Choroid plexus epithelial cell (primary cell): ENCODE measurements around the gene CDK19.
"Not testable (repeated sequence)": the region's sequence is repeated elsewhere in the genome, so short reads cannot be mapped to it uniquely, and the experiment has no call there.

Experiments used
- DNase-seq: peaks from one replicate; pipeline ENCODE4 v3.0.0-alpha.2; 2010; ENCODE audit warnings: low read depth
- H3K4me3 ChIP-seq: 2 replicates; pipeline ENCODE4 v1.5.1; 2011; ENCODE audit warnings: low read depth, mild to moderate bottlenecking, control low read depth, low read length, moderate library complexity
- TF ChIP-seq, protein P1 (sequence below): conservative IDR thresholded peaks from 2 replicates; pipeline ENCODE4 v1.5.1; 2011; ENCODE audit warnings: low read depth, mild to moderate bottlenecking, control low read depth, inconsistent platforms, low read length, moderate library complexity

Gene CDK19

DNA sequence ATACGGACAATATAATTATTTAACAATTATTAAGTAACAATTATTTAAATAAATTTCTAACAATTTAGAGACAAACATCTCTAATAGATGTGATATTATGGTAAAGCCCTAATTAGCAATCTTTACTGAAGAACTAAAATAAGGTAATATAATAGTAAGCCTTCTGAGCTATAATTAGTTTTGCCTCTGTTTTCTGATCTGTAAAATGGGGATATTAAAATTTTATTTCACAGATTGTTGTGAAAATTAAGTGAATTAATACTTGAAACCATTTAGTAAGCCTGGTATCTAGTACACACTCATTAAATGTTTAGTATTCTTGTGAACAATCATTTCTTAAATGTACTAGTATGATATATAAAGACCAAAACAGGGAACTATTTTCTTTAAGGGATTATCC lies 70.3 kb downstream of the CDK19 start:
- no peak for DNase-seq
- no peak overlapping the region for H3K4me3 ChIP-seq
- TF ChIP-seq, protein P1, sequence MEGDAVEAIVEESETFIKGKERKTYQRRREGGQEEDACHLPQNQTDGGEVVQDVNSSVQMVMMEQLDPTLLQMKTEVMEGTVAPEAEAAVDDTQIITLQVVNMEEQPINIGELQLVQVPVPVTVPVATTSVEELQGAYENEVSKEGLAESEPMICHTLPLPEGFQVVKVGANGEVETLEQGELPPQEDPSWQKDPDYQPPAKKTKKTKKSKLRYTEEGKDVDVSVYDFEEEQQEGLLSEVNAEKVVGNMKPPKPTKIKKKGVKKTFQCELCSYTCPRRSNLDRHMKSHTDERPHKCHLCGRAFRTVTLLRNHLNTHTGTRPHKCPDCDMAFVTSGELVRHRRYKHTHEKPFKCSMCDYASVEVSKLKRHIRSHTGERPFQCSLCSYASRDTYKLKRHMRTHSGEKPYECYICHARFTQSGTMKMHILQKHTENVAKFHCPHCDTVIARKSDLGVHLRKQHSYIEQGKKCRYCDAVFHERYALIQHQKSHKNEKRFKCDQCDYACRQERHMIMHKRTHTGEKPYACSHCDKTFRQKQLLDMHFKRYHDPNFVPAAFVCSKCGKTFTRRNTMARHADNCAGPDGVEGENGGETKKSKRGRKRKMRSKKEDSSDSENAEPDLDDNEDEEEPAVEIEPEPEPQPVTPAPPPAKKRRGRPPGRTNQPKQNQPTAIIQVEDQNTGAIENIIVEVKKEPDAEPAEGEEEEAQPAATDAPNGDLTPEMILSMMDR: no peak

DNA sequence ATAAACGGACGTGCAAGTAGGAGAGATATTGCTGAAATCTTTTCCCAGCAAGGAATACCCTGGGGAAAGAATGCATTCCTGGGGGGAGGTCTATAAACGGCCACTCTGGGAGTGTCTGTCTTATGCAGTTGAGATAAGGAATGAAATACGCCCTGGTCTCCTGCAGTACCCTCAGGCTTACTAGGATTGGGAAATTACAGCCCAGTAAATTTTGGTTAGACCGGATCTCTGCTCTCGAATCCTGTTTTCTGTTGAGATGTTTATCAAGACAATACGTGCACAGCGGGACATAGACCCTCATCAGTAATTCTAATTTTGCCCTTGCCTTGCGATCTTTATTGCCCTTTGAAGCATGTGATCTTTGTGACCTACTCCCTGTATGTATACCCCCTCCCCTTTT lies 72.7 kb downstream of the CDK19 start:
- DNase-seq, H3K4me3 ChIP-seq: not testable (repeated sequence)

DNA sequence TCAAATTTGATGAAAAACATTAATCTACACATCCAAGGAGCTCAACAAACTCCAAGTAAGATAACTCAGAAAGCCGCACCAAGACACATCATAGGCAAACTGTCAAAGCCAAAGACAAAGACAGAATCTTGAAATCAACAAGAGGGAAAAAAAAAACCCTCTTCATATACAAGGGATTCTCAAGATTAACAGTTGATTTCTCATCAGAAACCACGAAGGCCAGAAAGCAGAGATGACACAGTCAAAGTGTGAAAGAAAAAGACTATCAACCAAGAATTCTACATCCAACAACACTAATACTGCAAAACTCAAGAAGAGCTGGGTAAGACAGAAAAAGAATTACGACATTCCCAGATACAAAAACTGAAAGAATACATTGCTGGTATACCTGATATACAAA lies 73.8 kb downstream of the CDK19 start:
- TF ChIP-seq, protein P1: no peak
- no peak overlapping the region for H3K4me3 ChIP-seq
- DNase-seq: no peak

DNA sequence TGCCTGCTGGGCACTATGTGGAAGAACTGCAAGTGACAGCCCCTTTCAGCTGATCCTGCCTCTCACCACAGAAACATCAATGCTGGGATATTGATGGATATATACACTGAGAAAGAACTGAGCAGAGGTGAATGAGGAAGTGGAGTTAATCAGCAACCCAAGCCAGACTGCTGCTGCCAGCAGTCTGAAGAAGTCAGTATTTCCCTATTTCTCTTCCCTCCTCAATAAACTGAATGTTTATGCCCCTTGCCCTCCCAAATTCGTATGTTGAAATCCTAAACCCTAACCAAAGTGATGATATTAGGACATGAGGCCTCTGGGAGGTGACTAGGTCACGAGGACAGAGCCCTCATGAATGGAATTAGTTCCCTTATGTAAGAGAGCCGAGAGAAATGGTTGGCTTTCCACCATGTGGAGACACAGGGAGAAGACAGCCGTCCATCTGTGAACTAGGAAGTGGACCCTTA lies 76.3 kb downstream of the CDK19 start:
- DNase-seq: no peak
- no peak overlapping the region for H3K4me3 ChIP-seq
- TF ChIP-seq, protein P1: no peak

DNA sequence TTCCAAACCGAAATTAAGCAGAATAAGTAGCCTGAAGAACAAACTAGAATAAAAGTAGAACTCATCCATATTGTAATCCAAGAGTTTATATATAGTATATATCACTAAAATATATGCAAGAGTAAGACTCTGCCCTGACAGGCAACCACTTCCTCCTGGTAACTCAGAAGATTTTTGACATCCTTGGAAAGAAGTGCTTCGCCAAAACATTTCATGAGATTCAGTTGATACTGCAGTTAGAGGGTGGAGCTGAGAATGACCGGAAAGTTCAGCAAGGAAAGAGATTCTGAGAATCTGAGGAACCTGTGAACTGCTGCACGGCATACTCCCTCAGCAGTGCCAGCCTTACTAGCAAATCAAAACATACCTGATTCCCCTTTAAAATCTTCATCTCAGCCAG lies 79.6 kb downstream of the CDK19 start:
- DNase-seq: no peak
- TF ChIP-seq, protein P1: no peak
- H3K4me3 ChIP-seq: no peak overlapping the region

DNA sequence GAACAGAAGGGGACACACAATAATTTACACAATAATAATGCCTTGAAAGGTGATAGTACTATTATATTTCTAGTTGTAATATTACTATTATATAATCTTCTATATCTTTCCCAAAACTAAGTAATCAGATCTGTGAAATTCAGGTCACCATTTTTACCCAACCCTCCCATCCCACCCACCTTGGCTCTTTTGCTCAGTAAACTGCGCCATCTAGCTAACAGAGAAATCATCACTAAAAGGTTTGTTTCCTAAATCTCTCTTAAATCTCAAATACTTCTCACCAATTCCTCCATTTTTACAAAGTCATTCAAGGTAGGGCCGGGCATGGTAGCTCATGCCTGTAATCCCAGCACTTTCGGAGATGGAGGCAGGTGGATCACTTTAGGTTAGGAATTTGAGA lies 83.4 kb downstream of the CDK19 start:
- TF ChIP-seq, protein P1: no peak
- H3K4me3 ChIP-seq: no peak overlapping the region
- DNase-seq: no peak

DNA sequence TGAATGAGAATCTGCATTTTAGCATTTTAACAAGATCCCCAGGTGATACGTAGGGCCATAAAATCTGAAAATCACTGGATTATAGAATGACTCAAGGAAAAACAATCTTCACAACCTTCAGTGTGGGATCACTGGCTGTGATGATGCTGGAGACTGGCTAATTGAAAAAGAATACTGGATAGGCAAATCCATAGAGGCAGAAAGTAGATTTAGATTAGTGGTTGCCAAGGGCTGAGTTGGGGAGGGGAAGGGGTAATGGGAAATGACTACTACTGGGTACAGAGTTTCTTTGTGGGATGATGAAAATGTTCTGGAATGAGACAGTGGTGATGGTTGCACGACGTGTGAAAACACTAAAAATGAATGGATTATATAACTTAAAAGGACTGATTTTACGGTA lies 84.1 kb downstream of the CDK19 start:
- no peak overlapping the region for H3K4me3 ChIP-seq
- TF ChIP-seq, protein P1: no peak
- DNase-seq: no peak

DNA sequence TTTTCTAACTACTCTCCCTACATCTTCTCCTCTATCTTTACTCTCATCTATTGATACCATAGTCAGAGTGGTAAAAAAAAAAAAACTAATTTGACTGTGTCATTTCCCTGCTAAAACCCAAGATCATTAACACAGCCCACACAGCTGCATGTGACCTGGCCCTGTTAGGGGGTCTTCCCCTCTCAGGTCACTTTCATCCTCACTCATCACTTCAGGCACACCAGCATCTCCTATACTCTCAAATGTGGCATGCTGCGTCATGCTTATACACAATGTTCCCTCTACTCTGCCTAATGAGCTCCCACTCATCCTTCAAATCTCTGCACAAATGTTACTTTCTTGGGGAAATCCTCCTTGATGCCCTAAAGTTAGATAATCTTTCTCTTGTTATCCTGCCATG lies 86.8 kb downstream of the CDK19 start:
- H3K4me3 ChIP-seq: no peak overlapping the region
- TF ChIP-seq, protein P1: no peak
- no peak for DNase-seq
